AG09309 (cell line): ENCODE measurements around the gene TPP2.

Source experiments
- DNase-seq: peaks from one replicate; pipeline ENCODE4 v3.0.0-alpha.2; 2010; ENCODE audit warnings: low read depth
- H3K4me3 ChIP-seq: 2 replicates; pipeline ENCODE4 v1.5.1; 2011; ENCODE audit warnings: mild to moderate bottlenecking, low read depth, low read length, moderate library complexity; ENCODE audit not compliant: control insufficient read depth
- CTCF ChIP-seq: IDR thresholded peaks from 2 replicates; pipeline ENCODE4 v1.5.1; 2011; ENCODE audit warnings: mild to moderate bottlenecking, low read depth, low read length, inconsistent platforms; ENCODE audit not compliant: insufficient read depth, control insufficient read depth; ENCODE audit errors: missing control alignments

Gene TPP2

DNA sequence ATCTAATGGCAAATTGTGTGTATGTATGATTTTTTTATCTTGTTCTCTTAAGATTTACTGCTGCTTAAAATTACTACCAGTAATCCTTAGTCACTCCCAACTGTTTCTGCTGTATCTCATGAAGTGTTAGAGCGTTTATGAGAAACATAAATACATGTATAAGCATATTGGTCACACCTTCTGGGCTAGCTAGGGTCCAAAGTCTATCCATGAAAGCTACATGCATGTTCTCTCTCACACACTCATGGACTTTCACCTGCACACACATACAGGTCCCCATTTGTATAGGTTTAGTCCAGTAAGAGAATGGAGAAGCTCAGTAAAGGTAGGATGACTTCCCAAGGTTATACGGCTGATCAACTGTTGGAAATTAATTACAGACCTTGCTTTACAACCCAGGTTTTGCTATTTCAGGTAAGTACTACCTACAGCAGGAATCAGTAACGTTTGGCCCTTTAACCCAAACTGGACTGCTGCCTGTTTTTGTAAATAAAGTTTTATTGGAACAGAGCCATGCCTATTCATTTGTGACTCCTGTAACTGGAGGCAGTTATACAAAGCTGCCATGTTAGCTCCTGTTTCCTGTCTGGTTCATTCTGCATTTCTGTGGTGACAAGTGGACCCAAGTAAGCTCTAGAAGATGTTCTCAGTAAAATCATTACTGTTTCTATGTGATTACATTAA, 82.8 kb downstream of the TPP2 start:
- no peak for TF ChIP-seq CTCF
- DNase-seq, result no peak

DNA sequence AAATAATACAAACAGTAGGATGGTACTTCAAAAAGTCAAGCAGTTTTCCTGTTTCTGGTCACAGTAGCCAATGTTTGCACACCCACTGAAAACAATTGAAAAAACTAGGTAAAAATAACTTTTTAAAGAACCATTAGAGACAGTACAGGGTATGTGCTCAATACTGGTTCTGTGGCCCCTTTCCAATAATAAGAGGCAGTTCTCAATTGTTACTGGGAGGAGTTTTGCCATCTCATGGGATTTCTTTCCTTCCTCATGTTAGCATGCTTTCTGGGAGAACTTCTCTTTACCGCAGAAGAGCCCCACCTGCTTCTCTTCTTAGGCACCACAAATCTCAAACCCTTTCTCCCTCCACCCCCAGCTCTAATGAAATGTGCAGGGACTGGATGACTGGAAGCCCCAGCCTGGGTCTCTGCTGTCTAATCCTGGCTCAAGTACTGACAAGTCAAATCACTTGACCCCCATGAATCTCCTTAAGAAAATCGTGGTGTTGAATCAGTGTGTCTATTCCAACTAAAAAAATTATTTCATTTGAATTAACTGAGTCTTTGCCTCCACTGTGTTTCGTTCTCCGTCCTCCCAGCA, 83.4 kb downstream of the TPP2 start:
- H3K4me3 ChIP-seq, result no peak overlapping the region
- no peak for TF ChIP-seq CTCF
- DNase-seq, result no peak

More for the DNA sequence above, 82.8 kb downstream of the TPP2 start:
- H3K4me3 ChIP-seq, result no peak overlapping the region

DNA sequence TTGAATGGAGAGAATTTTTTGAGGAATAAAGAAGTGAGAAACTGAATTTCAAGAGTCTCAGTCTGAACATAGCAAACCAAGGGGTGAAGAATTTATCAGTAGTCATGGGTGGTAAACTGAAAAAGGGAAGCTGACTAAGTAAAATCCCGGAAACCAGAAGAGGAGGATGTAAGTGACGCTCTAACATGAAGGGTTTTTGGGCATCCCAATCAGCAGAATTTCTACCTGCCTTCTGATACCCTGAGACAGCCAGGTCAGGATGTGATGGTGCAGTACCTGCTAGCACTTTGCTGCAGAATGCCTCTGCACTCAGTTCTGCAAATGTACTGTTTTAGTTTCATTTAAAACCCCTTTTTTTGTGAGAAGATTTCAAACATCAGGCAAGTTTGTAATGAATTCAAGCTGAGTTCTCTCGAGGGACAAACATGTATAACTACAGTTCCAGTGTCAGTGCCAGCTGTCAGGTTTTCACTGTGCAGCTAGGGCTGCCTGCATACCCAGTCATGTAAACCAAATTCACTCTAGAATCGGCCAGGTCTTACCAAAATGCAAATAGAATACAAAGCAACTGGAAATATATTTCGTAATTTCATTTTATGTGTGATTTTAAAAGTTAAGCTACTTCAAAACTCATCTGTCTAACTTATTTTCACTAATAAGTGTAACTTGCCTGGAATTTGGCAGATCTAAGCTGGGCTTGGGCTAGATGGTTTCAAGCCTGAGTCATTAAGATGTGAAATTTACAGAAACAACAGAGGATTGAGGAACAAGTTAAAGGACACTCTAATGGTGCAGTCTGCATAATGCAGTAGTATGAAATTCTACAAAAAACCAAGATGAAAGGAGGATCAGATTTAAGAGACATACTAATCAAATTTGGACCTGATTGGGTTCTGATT, 84.3 kb downstream of the TPP2 start:
- no peak for TF ChIP-seq CTCF
- no peak overlapping the region for H3K4me3 ChIP-seq
- DNase-seq, result no peak

- no peak for DNase-seq
- TF ChIP-seq CTCF, result no peak
- H3K4me3 ChIP-seq, result no peak overlapping the region
These were observed 85.4 kb downstream of the TPP2 start for GRCh38 chr13:102682211-102682610.

DNA sequence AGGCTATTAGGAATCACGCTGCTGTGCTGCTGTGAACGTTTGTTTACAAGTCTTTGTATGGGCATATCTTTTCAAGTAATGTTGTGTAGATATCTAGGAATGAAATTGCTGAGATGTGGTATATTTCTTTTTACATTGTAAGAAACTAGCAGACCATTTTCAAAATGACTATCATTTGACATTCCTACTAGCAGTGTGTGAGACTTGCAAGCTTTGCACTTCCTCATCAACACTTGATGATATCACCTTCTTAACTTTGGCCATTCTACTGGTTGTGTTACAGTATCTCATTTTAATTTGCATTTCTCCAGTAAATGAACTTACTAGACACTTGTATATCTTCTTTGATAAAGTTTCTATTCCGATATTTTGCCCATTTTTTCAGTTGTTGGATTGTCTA, 85.9 kb downstream of the TPP2 start:
- no peak for DNase-seq
- TF ChIP-seq CTCF, result no peak
- H3K4me3 ChIP-seq, result no peak overlapping the region

DNA sequence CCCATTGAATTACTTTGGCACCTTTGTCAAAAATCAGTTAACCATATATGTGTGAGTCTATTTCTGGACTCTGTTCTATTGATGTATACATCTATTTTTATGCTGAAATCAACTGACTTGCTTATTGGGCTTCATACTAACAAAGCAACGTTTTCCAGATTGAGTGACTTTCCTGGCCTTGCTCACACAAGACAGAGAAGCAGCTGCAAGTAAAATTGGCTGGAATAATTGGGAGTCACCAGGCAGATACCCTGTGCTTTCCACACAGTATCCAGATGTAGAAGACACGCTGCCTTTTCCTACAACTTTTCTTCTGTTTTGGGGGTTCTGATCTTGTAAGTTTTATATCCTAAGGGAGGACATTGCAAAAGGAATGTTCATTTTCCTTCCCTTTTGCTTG, 86.9 kb downstream of the TPP2 start:
- no peak overlapping the region for H3K4me3 ChIP-seq
- no peak for TF ChIP-seq CTCF
- no peak for DNase-seq
